Esophagus (tissue), 2 donors: ENCODE measurements around the gene AGBL1. TPM values are rescaled to one million over a fixed set of nuclear protein-coding genes. Genes with fewer than 3 reads are reported as not detected.

Experiments used
- H3K27ac ChIP-seq, 2 donors: one replicate each; pipeline ENCODE4 v1.5.1; 2013; ENCODE audit warnings: low read depth in 2 of 2, mild to moderate bottlenecking in 2 of 2, inconsistent platforms in 1 of 2, low read length in 1 of 2, moderate library complexity in 1 of 2
- H3K27me3 ChIP-seq, 2 donors: one replicate each; pipeline ENCODE4 v1.6.1; 2013; ENCODE audit warnings: low read length in 2 of 2, control low read depth in 1 of 2, mild to moderate bottlenecking in 1 of 2; ENCODE audit not compliant: insufficient read depth in 2 of 2, control insufficient read depth in 1 of 2
- H3K36me3 ChIP-seq, 2 donors: one replicate each; pipeline ENCODE4 v1.6.1; 2013; ENCODE audit warnings: low read length in 1 of 2; ENCODE audit not compliant: control insufficient read depth in 2 of 2, insufficient read depth in 2 of 2
- H3K4me1 ChIP-seq, 2 donors: one replicate each; pipeline ENCODE4 v1.6.1; 2013; ENCODE audit warnings: low read length in 1 of 2; ENCODE audit not compliant: control insufficient read depth in 2 of 2, insufficient read depth in 2 of 2
- H3K4me3 ChIP-seq, 2 donors: one replicate each; pipeline ENCODE4 v1.5.1; 2013; ENCODE audit warnings: low read length in 2 of 2, mild to moderate bottlenecking in 2 of 2, low read depth in 1 of 2, moderate library complexity in 1 of 2
- H3K9me3 ChIP-seq, 2 donors: one replicate each; pipeline ENCODE4 v1.6.1; 2013; ENCODE audit warnings: mild to moderate bottlenecking in 2 of 2, low read depth in 1 of 2, low read length in 1 of 2, moderate library complexity in 1 of 2; ENCODE audit not compliant: control insufficient read depth in 2 of 2, insufficient read depth in 1 of 2
- WGBS, 2 donors: extraction: QIAGEN DNeasy Blood & Tissue Kit; methylation state at CpG; one replicate each; pipeline ENCODE4 v1.1.7; 2013; 5-methylcytosine and 5-hydroxymethylcytosine counted together
- polyA plus RNA-seq, 2 donors: library from polyadenylated mRNA; stranded (reverse); fragments of 200-250 nt; gene quantifications; one replicate each; pipeline ENCODE4 v1.2.3, GENCODE V29; 2013
- donor health status: healthy with polysubstance abuse.
- donor health status: Bipolar disorder and iron deficiency.

AGBL1 gene
- polyA plus RNA-seq, 2 donors = 0.01 TPM; not detected in 1

- Histone ChIP-seq H3K27me3 (no peaks in the 10 kb centered on the region), H3K36me3 (no peaks in the 10 kb centered on the region), H3K9me3 (no peaks in the 10 kb centered on the region), H3K27ac (no peak overlapping the region), H3K4me3 (no peak overlapping the region), H3K4me1 (no peaks in the 10 kb centered on the region)
- WGBS, 2 donors = 72 to 73% methylated on average over 4 of the region's 4 CpGs
Observed at GRCh38 chr15:86055688-86056087, 24.0 kb upstream of the AGBL1 start.

- H3K4me1 ChIP-seq = no peaks in the 10 kb centered on the region
- no peaks in the 10 kb centered on the region for H3K9me3 ChIP-seq
- WGBS, 2 donors = 75 to 76% methylated on average over 4 of the region's 4 CpGs
- H3K4me3 ChIP-seq = no peak overlapping the region
- no peaks in the 10 kb centered on the region for H3K27me3 ChIP-seq
- no peak overlapping the region for H3K27ac ChIP-seq
- no peaks in the 10 kb centered on the region for H3K36me3 ChIP-seq
Observed at GRCh38 chr15:86059851-86060250, 19.8 kb upstream of the AGBL1 start.

GRCh38 chr15:86060674-86061073 is 19.0 kb upstream of the AGBL1 start:
- Histone ChIP-seq H3K27me3 (no peaks in the 10 kb centered on the region), H3K4me3 (no peak overlapping the region), H3K9me3 (no peaks in the 10 kb centered on the region), H3K36me3 (no peaks in the 10 kb centered on the region), H3K27ac (no peak overlapping the region), H3K4me1 (no peaks in the 10 kb centered on the region)
- 41 to 53% methylated on average over 3 of the region's 3 CpGs for WGBS, 2 donors

GRCh38 chr15:86061581-86061980 is 18.1 kb upstream of the AGBL1 start:
- no peak overlapping the region for H3K27ac ChIP-seq
- peaks cover 0 to 3% of the 10 kb centered on the region in 2 donors for H3K9me3 ChIP-seq
- no peaks in the 10 kb centered on the region for H3K36me3 ChIP-seq
- no peaks in the 10 kb centered on the region for H3K4me1 ChIP-seq
- no peaks in the 10 kb centered on the region for H3K27me3 ChIP-seq
- no peak overlapping the region for H3K4me3 ChIP-seq
- 90 to 94% methylated on average over 12 of the region's 12 CpGs for WGBS, 2 donors

- WGBS, 2 donors = 62 to 68% methylated on average over 10 of the region's 10 CpGs
- Histone ChIP-seq H3K36me3 (no peaks in the 10 kb centered on the region), H3K4me1 (no peaks in the 10 kb centered on the region), H3K27ac (no peak overlapping the region), H3K9me3 (peaks cover 0 to 3% of the 10 kb centered on the region in 2 donors), H3K27me3 (no peaks in the 10 kb centered on the region), H3K4me3 (no peak overlapping the region)
Observed at GRCh38 chr15:86062646-86063243, 16.9 kb upstream of the AGBL1 start.

GRCh38 chr15:86063356-86064095 is 16.1 kb upstream of the AGBL1 start:
- 75 to 76% methylated on average over 13 of the region's 13 CpGs for WGBS, 2 donors
- no peaks in the 10 kb centered on the region for H3K27me3 ChIP-seq
- H3K4me1 ChIP-seq = no peaks in the 10 kb centered on the region
- H3K9me3 ChIP-seq = peaks cover 0 to 3% of the 10 kb centered on the region in 2 donors
- no peaks in the 10 kb centered on the region for H3K36me3 ChIP-seq
- H3K4me3 ChIP-seq = no peak overlapping the region
- H3K27ac ChIP-seq = no peak overlapping the region

- H3K4me3 ChIP-seq = no peak overlapping the region
- H3K27me3 ChIP-seq = no peaks in the 10 kb centered on the region
- H3K36me3 ChIP-seq = no peaks in the 10 kb centered on the region
- 84 to 86% methylated on average over 8 of the region's 8 CpGs for WGBS, 2 donors
- H3K9me3 ChIP-seq = peaks cover 0 to 3% of the 10 kb centered on the region in 2 donors
- H3K4me1 ChIP-seq = no peaks in the 10 kb centered on the region
- no peak overlapping the region for H3K27ac ChIP-seq
Observed at GRCh38 chr15:86064326-86064725, 15.3 kb upstream of the AGBL1 start.

GRCh38 chr15:86066174-86066834 is 13.4 kb upstream of the AGBL1 start:
- H3K27me3 ChIP-seq = no peaks in the 10 kb centered on the region
- 82 to 85% methylated on average over 6 of the region's 6 CpGs for WGBS, 2 donors
- no peaks in the 10 kb centered on the region for H3K4me1 ChIP-seq
- no peak overlapping the region for H3K4me3 ChIP-seq
- H3K27ac ChIP-seq = no peak overlapping the region
- H3K9me3 ChIP-seq = peaks cover 0 to 3% of the 10 kb centered on the region in 2 donors
- no peaks in the 10 kb centered on the region for H3K36me3 ChIP-seq

- H3K4me3 ChIP-seq = no peak overlapping the region
- no peak overlapping the region for H3K27ac ChIP-seq
- H3K27me3 ChIP-seq = no peaks in the 10 kb centered on the region
- no peaks in the 10 kb centered on the region for H3K9me3 ChIP-seq
- WGBS, 2 donors = 49 to 59% methylated on average over 1 of the region's 1 CpG
- H3K36me3 ChIP-seq = no peaks in the 10 kb centered on the region
- no peaks in the 10 kb centered on the region for H3K4me1 ChIP-seq
Observed at GRCh38 chr15:86073281-86073680, 6.4 kb upstream of the AGBL1 start.
